Peyer's patch (tissue), 4 donors: ENCODE measurements around the gene EML1.

Source experiments
- POLR2A ChIP-seq, 2 donors: fragments of 450-650 bp; IDR thresholded peaks; one replicate each; pipeline ENCODE4 v1.5.1; 2017; ENCODE audit warnings: antibody characterized with exemption in 2 of 2, mild to moderate bottlenecking in 2 of 2, moderate library complexity in 2 of 2
- TF ChIP-seq, protein P1 (sequence below), 6 experiments: fragments of 450-650 bp in 4 of 6; fragments of 200-600 bp in 2 of 6; sonication (generic) in 1 of 6; IDR thresholded peaks; one replicate each; pipeline ENCODE4 v1.5.1; 2017 to 2019; ENCODE audit warnings: antibody characterized with exemption in 6 of 6, mild to moderate bottlenecking in 3 of 6, moderate library complexity in 1 of 6

DNA sequence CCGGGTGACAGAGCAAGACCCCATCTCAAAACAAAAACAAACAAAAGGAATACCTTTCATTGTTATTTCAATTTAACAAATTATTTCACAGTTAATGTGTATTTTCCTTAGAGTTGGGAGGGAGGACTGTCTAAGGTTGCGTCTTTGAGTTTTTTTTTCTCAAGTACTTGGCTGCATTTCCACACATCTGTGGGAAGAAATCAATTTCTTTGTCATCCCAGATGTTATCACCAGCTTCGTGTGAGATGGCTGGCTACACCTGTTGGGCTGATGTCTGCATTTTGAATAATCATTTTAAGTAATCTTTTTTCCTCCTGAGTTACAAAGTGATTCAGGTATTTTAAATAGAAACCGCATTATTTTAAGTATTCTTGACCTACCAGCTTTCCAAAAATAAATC, 59.4 kb downstream of the EML1 start:
- TF ChIP-seq, protein P1, sequence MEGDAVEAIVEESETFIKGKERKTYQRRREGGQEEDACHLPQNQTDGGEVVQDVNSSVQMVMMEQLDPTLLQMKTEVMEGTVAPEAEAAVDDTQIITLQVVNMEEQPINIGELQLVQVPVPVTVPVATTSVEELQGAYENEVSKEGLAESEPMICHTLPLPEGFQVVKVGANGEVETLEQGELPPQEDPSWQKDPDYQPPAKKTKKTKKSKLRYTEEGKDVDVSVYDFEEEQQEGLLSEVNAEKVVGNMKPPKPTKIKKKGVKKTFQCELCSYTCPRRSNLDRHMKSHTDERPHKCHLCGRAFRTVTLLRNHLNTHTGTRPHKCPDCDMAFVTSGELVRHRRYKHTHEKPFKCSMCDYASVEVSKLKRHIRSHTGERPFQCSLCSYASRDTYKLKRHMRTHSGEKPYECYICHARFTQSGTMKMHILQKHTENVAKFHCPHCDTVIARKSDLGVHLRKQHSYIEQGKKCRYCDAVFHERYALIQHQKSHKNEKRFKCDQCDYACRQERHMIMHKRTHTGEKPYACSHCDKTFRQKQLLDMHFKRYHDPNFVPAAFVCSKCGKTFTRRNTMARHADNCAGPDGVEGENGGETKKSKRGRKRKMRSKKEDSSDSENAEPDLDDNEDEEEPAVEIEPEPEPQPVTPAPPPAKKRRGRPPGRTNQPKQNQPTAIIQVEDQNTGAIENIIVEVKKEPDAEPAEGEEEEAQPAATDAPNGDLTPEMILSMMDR (IDR thresholded peaks at IDR 0.05), result no peak
- no peak for TF ChIP-seq POLR2A (IDR thresholded peaks at IDR 0.05)
